Muscle layer of duodenum (tissue), 2 donors: ENCODE data around the gene ZNF385B.

Source experiments
- H3K27ac ChIP-seq: one replicate; pipeline ENCODE4 v1.7.0; 2013; ENCODE audit warnings: mild to moderate bottlenecking, low read length
- H3K27me3 ChIP-seq: one replicate; pipeline ENCODE4 v1.7.0; 2013; ENCODE audit warnings: low read depth, mild to moderate bottlenecking, control low read depth, low read length
- H3K36me3 ChIP-seq, 2 donors: one replicate each; pipeline ENCODE4 v1.7.0; 2013; ENCODE audit warnings: low read length in 2 of 2, control low read depth in 1 of 2, mild to moderate bottlenecking in 1 of 2; ENCODE audit not compliant: insufficient read depth in 2 of 2, control insufficient read depth in 1 of 2
- H3K4me1 ChIP-seq, 2 donors: one replicate each; pipeline ENCODE4 v1.7.0; 2013; ENCODE audit warnings: low read length in 2 of 2, mild to moderate bottlenecking in 2 of 2, control low read depth in 1 of 2, moderate library complexity in 1 of 2; ENCODE audit not compliant: insufficient read depth in 2 of 2, control insufficient read depth in 1 of 2
- H3K4me3 ChIP-seq, 2 donors: one replicate each; pipeline ENCODE4 v1.7.0; 2013; ENCODE audit warnings: low read length in 2 of 2, low read depth in 1 of 2, mild to moderate bottlenecking in 1 of 2
- H3K9me3 ChIP-seq, 2 donors: one replicate each; pipeline ENCODE4 v1.7.0; 2013; ENCODE audit warnings: low read length in 2 of 2, control low read depth in 1 of 2, mild to moderate bottlenecking in 1 of 2; ENCODE audit not compliant: control insufficient read depth in 1 of 2
- donor health status: healthy.

Gene ZNF385B

GRCh38 chr2:179825494-179825893, 35.9 kb downstream of the ZNF385B start:
- H3K27ac ChIP-seq: no peak overlapping the region
- no peaks in the 10 kb centered on the region for H3K9me3 ChIP-seq
- no peaks in the 10 kb centered on the region for H3K36me3 ChIP-seq
- H3K4me1 ChIP-seq: no peaks in the 10 kb centered on the region
- H3K27me3 ChIP-seq: no peaks in the 10 kb centered on the region
- no peak overlapping the region for H3K4me3 ChIP-seq

DNA sequence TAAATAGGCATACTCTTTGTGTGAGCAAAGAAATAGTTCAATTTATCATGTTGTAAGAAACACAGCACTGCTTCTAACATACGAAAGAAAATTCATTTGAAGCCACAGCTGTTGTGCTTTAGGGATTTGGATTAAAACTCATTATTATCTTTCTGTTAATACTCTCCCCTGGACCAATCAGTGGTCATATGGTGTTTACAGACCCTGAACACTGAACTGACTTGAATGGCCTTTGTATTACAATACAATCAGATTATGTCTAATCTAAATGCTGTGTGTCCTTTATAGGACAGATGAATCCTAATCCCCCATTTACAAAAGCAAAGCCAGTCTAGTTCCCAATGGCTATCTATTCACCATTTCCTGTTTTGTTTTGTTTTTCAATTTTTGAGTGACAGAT, 36.5 kb downstream of the ZNF385B start:
- Histone ChIP-seq H3K27me3 (no peaks in the 10 kb centered on the region), H3K27ac (no peak overlapping the region), H3K9me3 (no peaks in the 10 kb centered on the region), H3K4me3 (no peak overlapping the region), H3K4me1 (no peaks in the 10 kb centered on the region), H3K36me3 (no peaks in the 10 kb centered on the region)

- Histone ChIP-seq H3K27me3 (no peaks in the 10 kb centered on the region), H3K27ac (no peak overlapping the region), H3K4me1 (peaks cover 0 to 1% of the 10 kb centered on the region in 2 donors), H3K4me3 (no peak overlapping the region), H3K9me3 (no peaks in the 10 kb centered on the region), H3K36me3 (no peaks in the 10 kb centered on the region)
Measured at GRCh38 chr2:179822540-179822939, 38.9 kb downstream of the ZNF385B start.

DNA sequence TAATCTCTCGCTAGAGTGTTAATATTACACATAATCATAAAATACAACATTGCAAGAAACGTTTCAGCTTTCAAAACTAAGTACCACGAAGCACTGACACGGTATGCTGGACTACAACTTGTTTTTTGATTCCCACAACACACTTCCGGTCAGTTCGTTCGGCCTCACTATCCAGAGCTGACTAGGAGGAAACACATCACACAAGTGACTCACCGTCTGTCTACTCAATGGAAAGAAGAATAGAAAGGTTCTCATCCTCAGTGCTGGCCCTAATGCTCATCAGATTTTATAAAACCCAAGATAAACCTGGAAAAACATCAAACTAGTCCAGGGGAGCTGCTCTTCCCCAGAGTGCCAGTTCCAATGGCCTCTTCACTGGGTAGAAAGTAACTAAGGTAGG, 42.9 kb downstream of the ZNF385B start:
- H3K9me3 ChIP-seq: no peaks in the 10 kb centered on the region
- peaks cover 0 to 4% of the 10 kb centered on the region in 2 donors for H3K4me1 ChIP-seq
- H3K36me3 ChIP-seq: no peaks in the 10 kb centered on the region
- no peak overlapping the region for H3K4me3 ChIP-seq
- H3K27me3 ChIP-seq: no peaks in the 10 kb centered on the region
- H3K27ac ChIP-seq: no peak overlapping the region

DNA sequence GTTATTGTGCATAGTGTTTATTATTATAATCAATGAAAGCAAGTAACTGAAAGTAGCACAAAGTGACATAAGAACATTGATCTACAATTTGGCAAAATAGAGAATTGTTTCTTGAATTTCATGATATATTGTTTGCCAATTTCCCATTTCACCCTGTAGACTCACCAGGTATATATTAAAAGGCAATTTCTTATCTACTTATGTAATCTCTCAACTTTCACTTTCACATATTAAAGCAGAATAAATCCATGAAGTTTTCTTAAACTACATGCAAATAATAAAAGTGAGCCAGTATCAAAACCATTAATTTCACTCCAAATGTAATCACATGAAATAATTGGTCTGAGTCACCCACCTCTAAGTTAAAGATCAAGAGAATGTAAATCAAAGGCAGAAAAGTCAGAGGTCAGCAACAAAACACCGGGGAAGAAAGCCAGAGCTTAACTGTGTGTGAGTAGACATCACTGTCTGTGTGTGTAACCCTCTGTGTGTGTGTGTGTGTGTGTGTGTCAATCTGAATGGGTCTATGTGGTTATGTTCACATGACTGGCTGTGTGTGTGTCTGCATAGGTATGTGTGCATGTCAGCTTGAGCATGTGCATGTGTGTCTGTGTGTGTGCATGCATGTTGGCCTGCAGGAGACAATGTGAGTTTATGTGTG, 44.1 kb downstream of the ZNF385B start:
- Histone ChIP-seq H3K4me1 (peaks cover 0 to 4% of the 10 kb centered on the region in 2 donors), H3K27ac (no peak overlapping the region), H3K9me3 (no peaks in the 10 kb centered on the region), H3K36me3 (no peaks in the 10 kb centered on the region), H3K4me3 (no peak overlapping the region), H3K27me3 (no peaks in the 10 kb centered on the region)

DNA sequence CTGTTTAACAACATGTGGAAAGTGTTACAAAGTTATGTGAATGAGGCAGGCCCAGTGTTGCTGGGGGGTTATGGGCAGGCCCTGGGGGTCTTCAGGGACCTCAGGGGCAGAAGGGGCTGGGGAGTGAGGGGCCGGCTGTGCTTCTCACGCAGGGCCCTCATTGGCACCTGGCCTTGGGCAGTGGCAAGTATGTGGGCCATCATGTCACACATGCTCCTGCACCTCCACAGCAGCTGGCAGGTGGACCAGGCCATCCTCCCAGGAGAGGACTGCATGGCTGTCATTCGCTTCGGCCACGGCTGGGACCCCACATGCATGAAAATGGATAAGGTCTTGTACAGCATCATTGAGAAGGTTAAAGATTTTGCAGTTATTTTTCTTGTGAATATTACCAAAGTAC, 47.4 kb downstream of the ZNF385B start:
- H3K27me3 ChIP-seq: no peaks in the 10 kb centered on the region
- H3K36me3 ChIP-seq: no peaks in the 10 kb centered on the region
- H3K4me3 ChIP-seq: no peak overlapping the region
- peaks cover 0 to 4% of the 10 kb centered on the region in 2 donors for H3K4me1 ChIP-seq
- no peaks in the 10 kb centered on the region for H3K9me3 ChIP-seq
- no peak overlapping the region for H3K27ac ChIP-seq

- Histone ChIP-seq H3K36me3 (no peaks in the 10 kb centered on the region), H3K27me3 (no peaks in the 10 kb centered on the region), H3K27ac (no peak overlapping the region), H3K4me3 (no peak overlapping the region), H3K9me3 (no peaks in the 10 kb centered on the region), H3K4me1 (peaks cover 0 to 3% of the 10 kb centered on the region in 2 donors)
Measured at GRCh38 chr2:179812501-179812900, 48.9 kb downstream of the ZNF385B start.

DNA sequence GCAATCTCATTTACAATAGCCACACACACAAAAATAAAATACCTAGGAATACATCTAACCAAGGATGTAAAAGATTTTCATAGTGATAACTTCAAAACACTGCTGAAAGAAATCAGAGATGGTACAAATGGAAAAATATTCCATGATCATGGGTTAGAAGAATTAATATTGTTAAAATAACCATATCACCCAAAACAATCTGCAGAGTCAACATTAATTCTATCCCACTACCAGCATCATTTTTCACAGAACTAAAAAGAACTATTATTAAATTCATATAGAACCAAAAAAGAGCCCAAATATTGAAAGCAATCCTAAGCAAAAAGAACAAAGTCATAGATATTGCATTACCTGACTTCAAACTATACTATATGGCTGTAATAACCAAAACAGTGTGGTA, 50.4 kb downstream of the ZNF385B start:
- Histone ChIP-seq H3K4me1 (no peaks in the 10 kb centered on the region), H3K27ac (no peak overlapping the region), H3K27me3 (no peaks in the 10 kb centered on the region), H3K4me3 (no peak overlapping the region), H3K36me3 (no peaks in the 10 kb centered on the region), H3K9me3 (no peaks in the 10 kb centered on the region)

GRCh38 chr2:179809606-179810005, 51.8 kb downstream of the ZNF385B start:
- H3K4me3 ChIP-seq: no peak overlapping the region
- no peak overlapping the region for H3K27ac ChIP-seq
- H3K9me3 ChIP-seq: no peaks in the 10 kb centered on the region
- no peaks in the 10 kb centered on the region for H3K4me1 ChIP-seq
- no peaks in the 10 kb centered on the region for H3K27me3 ChIP-seq
- H3K36me3 ChIP-seq: no peaks in the 10 kb centered on the region

DNA sequence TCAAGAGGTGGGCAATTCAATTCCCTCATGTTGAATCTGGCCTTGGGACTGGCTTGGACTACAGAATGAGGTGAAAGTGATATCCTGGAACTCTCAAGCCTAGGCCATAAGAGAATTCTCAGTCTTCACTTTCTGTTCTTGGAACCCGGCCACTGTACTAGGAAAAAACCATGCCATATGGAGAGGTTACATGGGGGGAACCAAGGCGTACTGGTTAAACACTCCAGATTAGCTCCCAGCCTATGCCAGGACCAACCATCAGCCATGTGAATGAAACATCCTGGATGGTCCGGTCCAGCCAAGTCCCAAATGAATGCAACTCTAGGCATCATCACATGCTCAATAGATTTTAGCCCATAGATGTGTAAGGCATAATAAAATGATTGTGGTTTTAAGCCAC, 56.4 kb downstream of the ZNF385B start:
- Histone ChIP-seq H3K4me3 (no peak overlapping the region), H3K27me3 (no peaks in the 10 kb centered on the region), H3K4me1 (no peaks in the 10 kb centered on the region), H3K9me3 (no peaks in the 10 kb centered on the region), H3K27ac (no peak overlapping the region), H3K36me3 (no peaks in the 10 kb centered on the region)

DNA sequence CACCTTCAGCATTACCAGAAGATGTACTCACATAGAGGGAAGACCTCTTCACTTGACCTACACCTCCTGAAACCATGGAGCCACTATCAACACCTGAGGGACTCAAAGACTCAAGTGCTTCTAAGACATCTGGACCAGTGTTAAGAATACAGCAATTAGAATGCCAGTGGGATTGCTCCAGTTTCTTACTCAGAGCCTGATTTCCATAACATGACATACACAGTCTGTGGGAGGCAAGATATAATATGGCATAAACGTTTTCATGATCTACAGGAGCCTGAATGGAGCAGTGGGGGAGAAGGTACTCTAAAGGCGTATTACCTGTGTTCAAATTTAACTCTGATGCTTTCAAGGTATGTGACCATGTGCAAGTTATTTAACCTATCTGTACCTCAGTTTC, 57.2 kb downstream of the ZNF385B start:
- no peaks in the 10 kb centered on the region for H3K27me3 ChIP-seq

More for the DNA sequence above, 57.2 kb downstream of the ZNF385B start:
- no peaks in the 10 kb centered on the region for H3K4me1 ChIP-seq
- H3K27ac ChIP-seq: no peak overlapping the region
- no peaks in the 10 kb centered on the region for H3K9me3 ChIP-seq
- H3K36me3 ChIP-seq: no peaks in the 10 kb centered on the region
- H3K4me3 ChIP-seq: no peak overlapping the region
